ENCODE results near the gene PRDM16. TPM values are rescaled to one million over a fixed set of nuclear protein-coding genes. Genes with fewer than 3 reads are reported as not detected.

The PRDM16 gene
- total RNA-seq, 1 experiment from 2014 or later, result 0.17 TPM

DNA sequence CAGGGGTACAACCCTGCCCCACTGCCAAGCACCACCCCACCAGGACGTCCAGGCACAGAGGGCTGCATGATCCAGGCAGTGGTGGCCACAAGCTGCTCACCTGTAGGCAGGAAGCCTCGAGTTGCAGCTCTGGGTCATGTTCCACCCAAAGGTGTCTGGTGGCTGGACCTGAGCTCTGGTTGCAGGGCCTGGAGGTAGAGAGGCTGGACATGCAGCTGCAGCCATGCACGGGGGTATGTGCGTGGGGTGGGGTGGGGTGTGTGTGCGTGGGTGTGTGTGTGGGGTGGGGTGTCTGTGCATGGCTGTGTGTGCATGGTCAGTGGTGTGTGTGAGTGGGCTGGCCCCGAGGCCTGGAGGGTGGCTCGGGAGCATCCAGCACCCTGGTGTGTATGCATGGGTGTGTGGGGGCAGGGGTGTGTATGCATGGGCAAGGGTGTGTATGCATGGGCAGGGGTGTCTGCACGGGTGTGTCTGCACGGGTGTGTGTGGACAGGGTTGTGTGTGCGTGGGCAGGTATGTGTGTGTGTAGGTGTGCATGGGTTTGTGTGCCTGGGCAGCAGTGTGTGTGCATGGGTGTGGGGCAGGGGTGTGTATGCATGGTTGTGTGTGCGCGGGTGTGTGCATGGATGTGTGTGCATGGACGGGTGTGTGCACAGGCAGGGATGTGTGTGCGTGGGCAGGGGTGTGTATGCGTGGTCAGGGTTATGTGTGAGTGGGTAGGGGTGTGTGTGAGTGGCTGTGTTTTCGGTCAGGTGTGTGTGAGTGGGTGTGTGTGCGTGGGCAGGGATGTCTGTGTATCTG, 401.0 kb downstream of the PRDM16 start:
- no peak overlapping the region for H2BK12ac ChIP-seq (ENCODE audit: insufficient read length, low read depth, low read length)
- H4K20me1 ChIP-seq (ENCODE audit: control insufficient read depth, insufficient read depth, insufficient read length), result peaks cover 5% of the 10 kb centered on the region
- H3K79me1 ChIP-seq (ENCODE audit: insufficient read depth, low read depth, low read length, poor library complexity, severe bottlenecking), result no peaks in the 10 kb centered on the region
- DNase-seq, result no peak
- H3K23me2 ChIP-seq (ENCODE audit: insufficient read length, low read depth, low read length, poor library complexity, severe bottlenecking), result no peaks in the 10 kb centered on the region
- Mint-ChIP-seq H3K27ac (peak overlapping the region; percentile 87 to 93 (median 87)), H3K27me3 (ENCODE audit: low read depth) (no peaks in the 10 kb centered on the region), H3K4me1 (peaks cover 13 to 16% of the 10 kb centered on the region in 2 experiments), H3K4me3 (no peak overlapping the region; a peak in 2 of 5 replicates), H3K36me3 (ENCODE audit: insufficient read depth in 1 of 3, low read depth in 3 of 3) (peaks cover 4 to 39% (median 21%) of the 10 kb centered on the region in 3 experiments; a peak in 5 of 7 replicates), H3K9me3 (no peaks in the 10 kb centered on the region)
- no peak overlapping the region for H4K91ac ChIP-seq (ENCODE audit: insufficient read length, low read depth, low read length)
- H3K56ac ChIP-seq (ENCODE audit: insufficient read length, low read depth, low read length), result no peak overlapping the region
- no peaks in the 10 kb centered on the region for H3K9me3 ChIP-seq (ENCODE audit: control insufficient read depth, low read depth, low read length)
- H2BK20ac ChIP-seq (ENCODE audit: low read depth, low read length, poor library complexity, severe bottlenecking), result no peak overlapping the region
- no peak overlapping the region for H3K27ac ChIP-seq (ENCODE audit: insufficient read length, low read depth, low read length)
- H3K27me3 ChIP-seq (ENCODE audit: insufficient read depth, low read length), result no peaks in the 10 kb centered on the region
- H3K18ac ChIP-seq (ENCODE audit: insufficient read length, low read depth, low read length), result no peak overlapping the region
- no peak overlapping the region for H2AFZ ChIP-seq (ENCODE audit: low read length)
- no peak overlapping the region for H3K4ac ChIP-seq (ENCODE audit: low read depth, low read length)
- no peak for TF ChIP-seq CTCF (conservative IDR thresholded peaks at IDR 0.05)
- H2BK15ac ChIP-seq (ENCODE audit: low read depth, low read length), result no peak overlapping the region
- no peak overlapping the region for H2BK5ac ChIP-seq (ENCODE audit: insufficient read length, low read length)
- H3K79me2 ChIP-seq (ENCODE audit: insufficient read depth, low read length), result no peaks in the 10 kb centered on the region
- peaks cover 5% of the 10 kb centered on the region; the same call in 1 of the 2 replicates for H3K4me1 ChIP-seq (ENCODE audit: insufficient read depth, low read length)
- no CpG with 5 or more reads among the region's 17 CpGs for WGBS (ENCODE audit: extremely low coverage, insufficient read length, low lambda C conversion rate)
- H2BK120ac ChIP-seq (ENCODE audit: low read depth, low read length, poor library complexity, severe bottlenecking), result no peak overlapping the region
- peak overlapping the region; percentile 1 for H4K5ac ChIP-seq (ENCODE audit: insufficient read length, low read depth, low read length)
- H3K9ac ChIP-seq (ENCODE audit: extremely low read depth, insufficient read length, low read length), result no peak overlapping the region
- no peak overlapping the region for H3K14ac ChIP-seq (ENCODE audit: insufficient read depth, low read length)
- H2AK5ac ChIP-seq (ENCODE audit: insufficient read length, low read length), result no peak overlapping the region
- H3K23ac ChIP-seq (ENCODE audit: insufficient read length, low read depth, low read length), result no peak overlapping the region
- no peak overlapping the region for H3K4me2 ChIP-seq (ENCODE audit: insufficient read depth, insufficient read length, low read length)
- no peak overlapping the region for H4K8ac ChIP-seq (replicated peaks; ENCODE audit: insufficient read length, low read depth, low read length)
- H3T11ph ChIP-seq (ENCODE audit: low read length), result no peak overlapping the region

Measured in H9 (cell line).